Activated CD4-positive, alpha-beta memory T cell treated with anti-CD3 and anti-CD28 coated beads for 36 hours (primary cell): Measurements from ENCODE around the gene MICAL3. TPM values are rescaled to one million over a fixed set of nuclear protein-coding genes. Genes with fewer than 3 reads are reported as not detected.
"Not testable (repeated sequence)": the region's sequence is repeated elsewhere in the genome, so short reads cannot be mapped to it uniquely, and the experiment has no call there.

ENCODE experiments used
- CTCF ChIA-PET: fragments of 350-600 bp; sonication (Branson Sonifier 250); formaldehyde crosslinking; loops from one replicate; lab custom pipeline; 2021; ENCODE audit warnings: antibody characterized with exemption, inconsistent platforms; lab: Charles Lee
- POLR2A ChIA-PET: fragments of 350-600 bp; sonication (Branson Sonifier 250); formaldehyde crosslinking; loops from one replicate; lab custom pipeline; 2021; ENCODE audit warnings: antibody characterized with exemption; lab: Charles Lee
- DNase-seq: peaks from one replicate; pipeline ENCODE4 v3.0.0-alpha.2; 2020
- H3K27ac Mint-ChIP-seq: one replicate; pipeline ENCODE4 v1.8.0; 2021; ENCODE audit warnings: mixed read lengths
- H3K27me3 Mint-ChIP-seq: one replicate; pipeline ENCODE4 v1.8.0; 2021; ENCODE audit warnings: mixed read lengths
- H3K36me3 Mint-ChIP-seq: one replicate; pipeline ENCODE4 v1.8.0; 2021; ENCODE audit warnings: mixed read lengths
- H3K4me1 Mint-ChIP-seq: one replicate; pipeline ENCODE4 v1.8.0; 2021; ENCODE audit warnings: low read depth, mixed read lengths
- H3K4me3 Mint-ChIP-seq: one replicate; pipeline ENCODE4 v1.8.0; 2021; ENCODE audit warnings: mild to moderate bottlenecking, mixed read lengths
- H3K9me3 Mint-ChIP-seq: one replicate; pipeline ENCODE4 v1.8.0; 2021; ENCODE audit warnings: mixed read lengths
- intact Hi-C: fragments of 100-400 bp; cut with micrococcal nuclease; formaldehyde crosslinking; loops from one replicate; pipeline ENCODE4 v1.15.1; 2023
- total RNA-seq, 2 experiments: library from RNA; stranded (reverse); gene quantifications; one replicate each; pipeline ENCODE4 v1.2.3, GENCODE V29; 2021

Gene MICAL3
- total RNA-seq, 2 experiments from 2014 or later: 29.7 to 37.2 TPM

DNA sequence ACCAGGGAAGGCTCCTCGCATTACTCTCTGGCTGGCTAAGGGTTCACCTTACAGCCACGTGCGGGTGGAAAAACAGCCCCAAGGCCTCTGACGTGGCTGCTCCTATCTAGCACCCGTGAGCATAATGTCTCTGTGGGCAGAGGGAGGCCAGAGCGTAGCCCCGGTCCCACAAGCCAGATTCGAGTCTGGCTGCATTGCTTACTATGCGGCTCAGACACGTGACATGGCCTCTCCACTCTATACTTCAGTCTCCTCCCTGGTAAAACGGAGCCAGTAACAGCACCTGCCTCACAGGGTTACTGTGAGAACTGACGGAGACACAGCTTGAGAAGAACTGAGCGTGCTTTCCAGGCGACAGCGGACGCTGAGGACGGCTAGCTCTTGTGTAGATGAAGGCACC is 144.3 kb downstream of the MICAL3 start:
- no peak for DNase-seq
- POLR2A ChIA-PET: no interaction called here
- Mint-ChIP-seq H3K4me3 (no peak overlapping the region), H3K27me3 (no peaks in the 10 kb centered on the region), H3K4me1 (no peaks in the 10 kb centered on the region), H3K27ac (no peak overlapping the region), H3K36me3 (peaks cover 16% of the 10 kb centered on the region), H3K9me3 (no peaks in the 10 kb centered on the region)
- CTCF ChIA-PET: interaction anchor here (1.2 kb wide), 1 partner anchor 50 kb away, joined by 3 read pairs; no protein-coding TSS in a partner anchor
- intact Hi-C loops: no loop called here

- intact Hi-C loops: no loop called here
- DNase-seq: no peak
- no peak overlapping the region for H3K27ac Mint-ChIP-seq
- ChIA-PET POLR2A (no interaction called here), CTCF (interaction anchor here (1.2 kb wide), 1 partner anchor 49 kb away, joined by 3 read pairs; no protein-coding TSS in a partner anchor)
- no peak overlapping the region for H3K4me3 Mint-ChIP-seq
- H3K27me3 Mint-ChIP-seq: no peaks in the 10 kb centered on the region
- no peaks in the 10 kb centered on the region for H3K9me3 Mint-ChIP-seq
- peaks cover 12% of the 10 kb centered on the region for H3K36me3 Mint-ChIP-seq
- no peaks in the 10 kb centered on the region for H3K4me1 Mint-ChIP-seq
Observed at GRCh38 chr22:17878941-17879340, 145.4 kb downstream of the MICAL3 start.

GRCh38 chr22:17878186-17878694 is 146.1 kb downstream of the MICAL3 start:
- no peak overlapping the region for H3K27ac Mint-ChIP-seq
- H3K4me1 Mint-ChIP-seq: no peaks in the 10 kb centered on the region
- intact Hi-C loops: no loop called here
- ChIA-PET POLR2A (no interaction called here), CTCF (no interaction called here)
- no peak for DNase-seq
- no peak overlapping the region for H3K4me3 Mint-ChIP-seq
- no peaks in the 10 kb centered on the region for H3K27me3 Mint-ChIP-seq
- H3K9me3 Mint-ChIP-seq: no peaks in the 10 kb centered on the region
- peaks cover 9% of the 10 kb centered on the region for H3K36me3 Mint-ChIP-seq

DNA sequence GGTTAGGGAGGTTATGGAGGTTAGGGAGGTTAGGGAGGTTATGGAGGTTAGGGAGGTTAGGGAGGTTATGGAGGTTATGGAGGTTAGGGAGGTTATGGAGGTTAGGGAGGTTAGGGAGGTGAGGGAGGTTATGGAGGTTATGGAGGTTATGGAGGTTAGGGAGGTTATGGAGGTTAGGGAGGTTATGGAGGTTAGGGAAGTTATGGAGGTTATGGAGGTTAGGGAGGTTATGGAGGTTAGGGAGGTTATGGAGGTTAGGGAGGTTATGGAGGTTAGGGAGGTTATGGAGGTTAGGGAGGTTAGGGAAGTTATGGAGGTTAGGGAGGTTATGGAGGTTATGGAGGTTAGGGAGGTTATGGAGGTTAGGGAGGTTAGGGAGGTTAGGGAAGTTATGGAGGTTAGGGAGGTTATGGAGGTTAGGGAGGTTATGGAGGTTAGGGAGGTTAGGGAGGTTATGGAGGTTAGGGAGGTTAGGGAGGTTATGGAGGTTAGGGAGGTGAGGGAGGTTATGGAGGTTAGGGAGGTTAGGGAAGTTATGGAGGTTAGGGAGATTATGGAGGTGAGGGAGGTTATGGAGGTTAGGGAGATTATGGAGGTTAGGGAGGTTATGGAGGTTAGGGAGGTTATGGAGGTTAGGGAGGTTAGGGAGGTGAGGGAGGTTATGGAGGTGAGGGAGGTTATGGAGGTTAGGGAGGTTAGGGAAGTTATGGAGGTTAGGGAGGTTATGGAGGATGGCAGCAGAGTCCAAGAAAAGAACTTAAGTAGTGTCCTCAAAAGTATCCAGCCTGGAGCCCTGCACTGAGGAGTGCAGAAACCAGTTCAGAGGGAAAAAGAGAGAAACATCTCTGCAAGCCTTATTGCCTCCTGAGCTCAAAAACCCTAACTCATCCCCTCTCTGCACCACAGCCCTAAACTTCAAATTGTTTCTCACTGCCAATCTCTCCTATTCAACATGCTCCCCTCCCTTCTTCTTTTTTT is 147.2 kb downstream of the MICAL3 start:
- H3K9me3 Mint-ChIP-seq, POLR2A ChIA-PET, intact Hi-C loops, H3K4me3 Mint-ChIP-seq, DNase-seq, H3K27me3 Mint-ChIP-seq, H3K36me3 Mint-ChIP-seq, H3K27ac Mint-ChIP-seq, H3K4me1 Mint-ChIP-seq: not testable (repeated sequence)
- CTCF ChIA-PET: interaction anchor here (1.1 kb wide), 1 partner anchor 193 kb away, joined by 3 read pairs; no protein-coding TSS in a partner anchor

DNA sequence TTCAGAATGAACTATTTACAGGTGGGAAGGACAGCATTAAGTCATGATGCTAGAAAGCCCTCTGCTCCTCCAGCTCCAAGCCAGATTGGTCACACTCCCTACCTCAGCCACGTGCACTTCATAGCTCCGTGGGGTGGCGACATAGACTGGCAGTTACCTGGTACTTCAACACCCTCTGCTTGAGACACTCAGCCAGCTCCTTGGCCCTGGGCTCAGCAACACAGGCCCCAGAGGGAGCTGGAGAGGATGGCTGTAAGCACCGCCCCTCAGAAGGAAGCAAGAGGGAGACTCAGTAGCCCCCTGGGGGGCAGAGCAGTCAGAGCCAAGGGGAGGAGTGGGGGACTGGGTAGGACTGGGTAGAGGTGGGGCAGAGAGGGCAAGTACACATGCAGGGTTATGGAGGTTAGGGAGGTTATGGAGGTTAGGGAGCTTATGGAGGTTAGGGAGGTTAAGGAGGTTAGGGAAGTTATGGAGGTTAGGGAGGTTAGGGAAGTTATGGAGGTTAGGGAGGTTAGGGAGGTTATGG is 148.0 kb downstream of the MICAL3 start:
- CTCF ChIA-PET: interaction anchor here (1.1 kb wide), 1 partner anchor 193 kb away, joined by 3 read pairs; no protein-coding TSS in a partner anchor
- POLR2A ChIA-PET: no interaction called here
- Mint-ChIP-seq H3K4me1 (no peaks in the 10 kb centered on the region), H3K27ac (no peak overlapping the region), H3K4me3 (no peak overlapping the region), H3K9me3 (no peaks in the 10 kb centered on the region), H3K27me3 (no peaks in the 10 kb centered on the region), H3K36me3 (peaks cover 15% of the 10 kb centered on the region)
- DNase-seq: no peak
- intact Hi-C loops: no loop called here

DNA sequence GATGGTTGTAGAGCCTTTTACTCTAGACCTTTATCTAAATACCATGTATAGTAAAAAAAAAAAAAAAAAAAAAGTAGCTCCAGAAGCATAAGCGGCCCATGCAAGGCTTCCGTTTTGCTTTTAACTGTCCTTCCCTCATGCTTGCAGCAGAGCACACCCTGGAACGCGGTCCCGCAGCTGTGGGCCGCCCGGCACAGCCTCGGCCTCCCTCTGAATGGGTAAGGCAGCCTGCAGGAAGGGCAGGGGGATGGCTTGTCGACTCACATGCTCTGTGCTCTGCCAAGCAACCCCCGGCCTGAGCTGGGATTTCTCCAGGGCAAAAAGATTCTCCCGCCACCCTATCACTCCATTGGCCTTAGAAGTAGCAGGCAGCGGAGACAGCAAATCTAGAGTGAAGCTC is 148.7 kb downstream of the MICAL3 start:
- POLR2A ChIA-PET: no interaction called here
- no peak for DNase-seq
- Mint-ChIP-seq H3K27ac (no peak overlapping the region), H3K4me1 (no peaks in the 10 kb centered on the region), H3K4me3 (no peak overlapping the region), H3K27me3 (no peaks in the 10 kb centered on the region), H3K36me3 (peaks cover 14% of the 10 kb centered on the region), H3K9me3 (no peaks in the 10 kb centered on the region)
- CTCF ChIA-PET: no interaction called here
- intact Hi-C loops: no loop called here

DNA sequence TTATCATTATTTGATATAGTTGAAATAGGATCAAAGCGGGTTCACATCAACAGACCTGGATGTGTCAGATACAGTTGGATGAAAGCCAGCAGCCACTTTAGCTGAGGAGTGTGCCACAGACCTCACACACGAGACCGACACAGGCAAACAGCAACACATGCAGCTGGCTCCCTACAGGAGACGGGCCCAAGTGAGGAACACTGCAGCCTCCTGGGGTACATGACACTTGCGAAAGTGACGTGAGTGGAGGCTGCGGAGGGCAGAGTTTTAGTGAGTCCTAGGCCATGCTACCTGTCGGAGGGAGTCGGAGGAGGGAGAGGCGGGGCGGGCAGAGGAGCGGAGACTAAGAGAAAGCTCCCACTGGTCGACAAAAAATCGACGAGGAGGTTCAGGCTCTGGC is 149.2 kb downstream of the MICAL3 start:
- H3K27me3 Mint-ChIP-seq: no peaks in the 10 kb centered on the region
- CTCF ChIA-PET: no interaction called here
- H3K4me1 Mint-ChIP-seq: no peaks in the 10 kb centered on the region
- POLR2A ChIA-PET: no interaction called here
- DNase-seq: no peak
- intact Hi-C loops: no loop called here
- peaks cover 11% of the 10 kb centered on the region for H3K36me3 Mint-ChIP-seq
- H3K9me3 Mint-ChIP-seq: no peaks in the 10 kb centered on the region
- H3K27ac Mint-ChIP-seq: no peak overlapping the region
- no peak overlapping the region for H3K4me3 Mint-ChIP-seq

DNA sequence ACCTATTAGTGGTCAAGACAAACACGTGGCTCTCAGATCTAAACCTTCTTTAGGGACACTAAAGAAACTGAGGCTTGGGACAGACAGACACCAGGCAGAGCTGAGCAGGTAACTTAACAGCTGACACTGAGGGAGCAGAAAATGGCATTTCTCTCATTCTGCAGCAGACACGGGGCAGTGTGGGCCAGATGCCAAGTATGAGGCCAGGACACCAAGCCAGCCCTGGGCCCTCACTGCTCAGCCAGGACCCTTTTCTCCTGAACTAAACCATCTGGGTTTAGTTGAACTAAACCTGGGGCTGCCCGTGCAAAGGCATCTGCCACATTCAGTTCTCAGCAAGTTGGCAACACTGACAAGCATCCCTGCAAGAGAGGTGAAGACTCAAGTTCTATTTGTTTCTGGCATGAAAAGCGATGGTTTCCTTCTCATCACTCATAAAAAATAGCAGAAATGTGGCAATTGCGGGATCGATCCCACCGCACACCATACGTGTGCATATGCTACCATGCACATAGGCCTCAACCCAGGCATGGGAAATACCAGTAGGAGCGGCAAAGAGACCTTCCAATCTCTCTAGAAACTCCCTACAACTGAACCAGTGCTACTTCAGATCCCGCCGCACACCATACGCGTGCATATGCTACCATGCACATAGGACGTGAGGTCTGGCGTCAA is 150.0 kb downstream of the MICAL3 start:
- Mint-ChIP-seq H3K9me3 (no peaks in the 10 kb centered on the region), H3K27ac (no peak overlapping the region), H3K4me3 (no peak overlapping the region), H3K27me3 (no peaks in the 10 kb centered on the region), H3K4me1 (no peaks in the 10 kb centered on the region), H3K36me3 (peaks cover 10% of the 10 kb centered on the region)
- DNase-seq: no peak
- intact Hi-C loops: no loop called here
- ChIA-PET POLR2A (no interaction called here), CTCF (no interaction called here)

- CTCF ChIA-PET: no interaction called here
- H3K27me3 Mint-ChIP-seq: no peaks in the 10 kb centered on the region
Observed at GRCh38 chr22:17873804-17874203, 150.6 kb downstream of the MICAL3 start.

GRCh38 chr22:17873116-17873515 is 151.2 kb downstream of the MICAL3 start:
- H3K4me1 Mint-ChIP-seq: no peaks in the 10 kb centered on the region
- intact Hi-C loops: no loop called here
- H3K27me3 Mint-ChIP-seq: no peaks in the 10 kb centered on the region
- POLR2A ChIA-PET: no interaction called here
- H3K27ac Mint-ChIP-seq: no peak overlapping the region
- no peak overlapping the region for H3K4me3 Mint-ChIP-seq
- CTCF ChIA-PET: no interaction called here
- H3K36me3 Mint-ChIP-seq: peaks cover 7% of the 10 kb centered on the region
- DNase-seq: no peak
- no peaks in the 10 kb centered on the region for H3K9me3 Mint-ChIP-seq

More at GRCh38 chr22:17873804-17874203, 150.6 kb downstream of the MICAL3 start:
- POLR2A ChIA-PET: no interaction called here
- Mint-ChIP-seq H3K4me1 (no peaks in the 10 kb centered on the region), H3K4me3 (no peak overlapping the region), H3K9me3 (no peaks in the 10 kb centered on the region), H3K27ac (no peak overlapping the region), H3K36me3 (peaks cover 8% of the 10 kb centered on the region)
- DNase-seq: no peak
- intact Hi-C loops: no loop called here

DNA sequence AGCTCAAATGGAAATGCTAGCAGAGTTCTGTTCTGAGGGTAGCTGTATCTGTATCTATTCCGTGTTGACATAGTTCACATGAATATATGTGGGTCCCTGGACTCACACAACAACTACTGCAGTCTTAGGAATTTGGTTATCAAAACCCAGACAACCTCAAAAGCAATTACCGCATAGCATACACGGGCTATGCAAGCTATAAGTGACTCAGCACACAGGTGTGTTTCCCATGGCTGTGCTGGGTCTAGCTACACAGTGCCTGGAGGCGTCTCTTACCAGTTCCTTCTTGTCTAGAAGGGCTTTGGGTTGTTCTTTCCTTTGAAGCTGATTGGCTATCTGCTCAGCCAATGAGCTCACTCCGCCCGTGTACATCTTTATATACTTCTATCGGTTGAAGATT is 151.9 kb downstream of the MICAL3 start:
- CTCF ChIA-PET: no interaction called here

More for the DNA sequence above, 151.9 kb downstream of the MICAL3 start:
- Mint-ChIP-seq H3K27ac (no peak overlapping the region), H3K4me3 (no peak overlapping the region), H3K36me3 (peaks cover 9% of the 10 kb centered on the region), H3K9me3 (no peaks in the 10 kb centered on the region), H3K4me1 (no peaks in the 10 kb centered on the region), H3K27me3 (no peaks in the 10 kb centered on the region)
- intact Hi-C loops: no loop called here
- POLR2A ChIA-PET: interaction anchor here (0.6 kb wide), 1 partner anchor 162 kb away, joined by 3 read pairs; no protein-coding TSS in a partner anchor
- no peak for DNase-seq
